ENCODE measurements around the gene HSD11B2.
"Not testable (repeated sequence)": the region's sequence is repeated elsewhere in the genome, so short reads cannot be mapped to it uniquely, and the experiment has no call there.

Gene HSD11B2

GRCh38 chr16:67406111-67406971 is 24.6 kb upstream of the HSD11B2 start:
- Histone ChIP-seq H3K36me3 (ENCODE audit: control insufficient read depth in 2 of 2, insufficient read depth in 2 of 2, low read length in 2 of 2) (peaks cover 0 to 3% of the 10 kb centered on the region in 2 donors), H3K27me3 (ENCODE audit: control insufficient read depth in 1 of 2, insufficient read depth in 2 of 2, low read length in 2 of 2) (no peaks in the 10 kb centered on the region), H3K4me3 (ENCODE audit: low read length in 2 of 2) (no peak overlapping the region), H3K9me3 (ENCODE audit: control insufficient read depth in 2 of 2, low read length in 2 of 2) (no peaks in the 10 kb centered on the region), H3K27ac (ENCODE audit: low read length) (peak overlapping the region; percentile 41), H3K4me1 (ENCODE audit: control insufficient read depth, insufficient read depth, low read length) (peaks cover 22% of the 10 kb centered on the region), H3K9ac (ENCODE audit: low read length in 2 of 2) (peak overlapping the region in 1 of 2 donors; percentile 36)

- Histone ChIP-seq H3K4me3 (ENCODE audit: low read length in 2 of 2) (no peak overlapping the region), H3K27me3 (ENCODE audit: control insufficient read depth in 1 of 2, insufficient read depth in 2 of 2, low read length in 2 of 2) (no peaks in the 10 kb centered on the region), H3K36me3 (ENCODE audit: control insufficient read depth in 2 of 2, insufficient read depth in 2 of 2, low read length in 2 of 2) (peaks cover 0 to 3% of the 10 kb centered on the region in 2 donors), H3K27ac (ENCODE audit: low read length) (peak overlapping the region; percentile 41), H3K9me3 (ENCODE audit: control insufficient read depth in 2 of 2, low read length in 2 of 2) (no peaks in the 10 kb centered on the region), H3K4me1 (ENCODE audit: control insufficient read depth, insufficient read depth, low read length) (peaks cover 22% of the 10 kb centered on the region), H3K9ac (ENCODE audit: low read length in 2 of 2) (peak overlapping the region in 1 of 2 donors; percentile 36)
Observed at GRCh38 chr16:67407176-67407787, 23.6 kb upstream of the HSD11B2 start.

- Histone ChIP-seq H3K27ac (ENCODE audit: low read length) (no peak overlapping the region), H3K4me3 (ENCODE audit: low read length in 2 of 2) (no peak overlapping the region), H3K4me1 (ENCODE audit: control insufficient read depth, insufficient read depth, low read length) (peaks cover 22% of the 10 kb centered on the region), H3K9ac (ENCODE audit: low read length in 2 of 2) (no peak overlapping the region), H3K9me3 (ENCODE audit: control insufficient read depth in 2 of 2, low read length in 2 of 2) (no peaks in the 10 kb centered on the region), H3K36me3 (ENCODE audit: control insufficient read depth in 2 of 2, insufficient read depth in 2 of 2, low read length in 2 of 2) (peaks cover 0 to 3% of the 10 kb centered on the region in 2 donors), H3K27me3 (ENCODE audit: control insufficient read depth in 1 of 2, insufficient read depth in 2 of 2, low read length in 2 of 2) (no peaks in the 10 kb centered on the region)
Observed at GRCh38 chr16:67407788-67408452, 23.0 kb upstream of the HSD11B2 start.

- H3K4me1 ChIP-seq (ENCODE audit: control insufficient read depth, insufficient read depth, low read length) = peaks cover 21% of the 10 kb centered on the region
- H3K9ac ChIP-seq (ENCODE audit: low read length in 2 of 2) = no peak overlapping the region
- H3K27ac ChIP-seq (ENCODE audit: low read length) = no peak overlapping the region
- H3K36me3 ChIP-seq (ENCODE audit: control insufficient read depth in 2 of 2, insufficient read depth in 2 of 2, low read length in 2 of 2) = peaks cover 0 to 3% of the 10 kb centered on the region in 2 donors
- no peak overlapping the region for H3K4me3 ChIP-seq (ENCODE audit: low read length in 2 of 2)
- H3K9me3 ChIP-seq (ENCODE audit: control insufficient read depth in 2 of 2, low read length in 2 of 2) = no peaks in the 10 kb centered on the region
- no peaks in the 10 kb centered on the region for H3K27me3 ChIP-seq (ENCODE audit: control insufficient read depth in 1 of 2, insufficient read depth in 2 of 2, low read length in 2 of 2)
Observed at GRCh38 chr16:67409631-67410030, 21.3 kb upstream of the HSD11B2 start.

GRCh38 chr16:67411339-67411738 is 19.6 kb upstream of the HSD11B2 start:
- H3K9ac ChIP-seq (ENCODE audit: low read length in 2 of 2) = no peak overlapping the region
- no peak overlapping the region for H3K27ac ChIP-seq (ENCODE audit: low read length)
- H3K4me3 ChIP-seq (ENCODE audit: low read length in 2 of 2) = no peak overlapping the region
- H3K4me1 ChIP-seq (ENCODE audit: control insufficient read depth, insufficient read depth, low read length) = peaks cover 23% of the 10 kb centered on the region
- peaks cover 0 to 2% of the 10 kb centered on the region in 2 donors for H3K36me3 ChIP-seq (ENCODE audit: control insufficient read depth in 2 of 2, insufficient read depth in 2 of 2, low read length in 2 of 2)
- H3K27me3 ChIP-seq (ENCODE audit: control insufficient read depth in 1 of 2, insufficient read depth in 2 of 2, low read length in 2 of 2) = no peaks in the 10 kb centered on the region
- no peaks in the 10 kb centered on the region for H3K9me3 ChIP-seq (ENCODE audit: control insufficient read depth in 2 of 2, low read length in 2 of 2)

- Histone ChIP-seq H3K27me3 (ENCODE audit: control insufficient read depth in 1 of 2, insufficient read depth in 2 of 2, low read length in 2 of 2) (no peaks in the 10 kb centered on the region), H3K4me3 (ENCODE audit: low read length in 2 of 2) (no peak overlapping the region), H3K36me3 (ENCODE audit: control insufficient read depth in 2 of 2, insufficient read depth in 2 of 2, low read length in 2 of 2) (peaks cover 0 to 2% of the 10 kb centered on the region in 2 donors), H3K9me3 (ENCODE audit: control insufficient read depth in 2 of 2, low read length in 2 of 2) (no peaks in the 10 kb centered on the region), H3K9ac (ENCODE audit: low read length in 2 of 2) (no peak overlapping the region), H3K27ac (ENCODE audit: low read length) (no peak overlapping the region), H3K4me1 (ENCODE audit: control insufficient read depth, insufficient read depth, low read length) (peaks cover 19% of the 10 kb centered on the region)
Observed at GRCh38 chr16:67412294-67412693, 18.6 kb upstream of the HSD11B2 start.

GRCh38 chr16:67413978-67414911 is 16.7 kb upstream of the HSD11B2 start:
- Histone ChIP-seq H3K36me3 (ENCODE audit: control insufficient read depth in 2 of 2, insufficient read depth in 2 of 2, low read length in 2 of 2) (peaks cover 0 to 2% of the 10 kb centered on the region in 2 donors), H3K9ac (ENCODE audit: low read length in 2 of 2) (peak overlapping the region in 1 of 2 donors; percentile 29), H3K9me3 (ENCODE audit: control insufficient read depth in 2 of 2, low read length in 2 of 2) (no peaks in the 10 kb centered on the region), H3K4me3 (ENCODE audit: low read length in 2 of 2) (peak overlapping the region in 1 of 2 donors; percentile 8), H3K4me1 (ENCODE audit: control insufficient read depth, insufficient read depth, low read length) (peaks cover 14% of the 10 kb centered on the region), H3K27me3 (ENCODE audit: control insufficient read depth in 1 of 2, insufficient read depth in 2 of 2, low read length in 2 of 2) (no peaks in the 10 kb centered on the region), H3K27ac (ENCODE audit: low read length) (no peak overlapping the region)

GRCh38 chr16:67415421-67415820 is 15.5 kb upstream of the HSD11B2 start:
- Histone ChIP-seq H3K4me1 (ENCODE audit: control insufficient read depth, insufficient read depth, low read length) (peaks cover 14% of the 10 kb centered on the region), H3K4me3 (ENCODE audit: low read length in 2 of 2) (peak overlapping the region; percentile 85 to 92), H3K27ac (ENCODE audit: low read length) (peak overlapping the region; percentile 76), H3K9ac (ENCODE audit: low read length in 2 of 2) (peak overlapping the region; percentile 91 to 99)
- not testable (repeated sequence) for H3K27me3 ChIP-seq (ENCODE audit: control insufficient read depth in 1 of 2, insufficient read depth in 2 of 2, low read length in 2 of 2); H3K36me3 ChIP-seq (ENCODE audit: control insufficient read depth in 2 of 2, insufficient read depth in 2 of 2, low read length in 2 of 2); H3K9me3 ChIP-seq (ENCODE audit: control insufficient read depth in 2 of 2, low read length in 2 of 2)

- Histone ChIP-seq H3K9ac (ENCODE audit: low read length in 2 of 2) (peak within 1 kb of the TSS; percentile 93 to 99), H3K9me3 (ENCODE audit: control insufficient read depth in 2 of 2, low read length in 2 of 2) (no peaks in the 10 kb centered on the region), H3K36me3 (ENCODE audit: control insufficient read depth in 2 of 2, insufficient read depth in 2 of 2, low read length in 2 of 2) (peaks cover 0 to 2% of the 10 kb centered on the region in 2 donors), H3K27ac (ENCODE audit: low read length) (peak within 1 kb of the TSS; percentile 76), H3K27me3 (ENCODE audit: control insufficient read depth in 1 of 2, insufficient read depth in 2 of 2, low read length in 2 of 2) (no peaks in the 10 kb centered on the region), H3K4me1 (ENCODE audit: control insufficient read depth, insufficient read depth, low read length) (peaks cover 14% of the 10 kb centered on the region), H3K4me3 (ENCODE audit: low read length in 2 of 2) (peak within 1 kb of the TSS; percentile 85 to 92)
Observed at GRCh38 chr16:67415872-67416793, 14.8 kb upstream of the HSD11B2 start, which contains the start of gene ZDHHC1. Gene ZDHHC1, minus strand, starts transcription at chr16:67416477. Its CDS starts 8,702 bp downstream, at chr16:67407775.

Data from stomach smooth muscle (tissue), 2 donors.